Adrenal gland (tissue), 5 donors: ENCODE measurements around the gene LIF.

Source experiments
- CTCF ChIP-seq, 6 experiments: fragments of 450-650 bp in 4 of 6; fragments of 200-600 bp in 2 of 6; sonication (generic) in 1 of 6; IDR thresholded peaks; 1 replicate in 5 of 6; 2 replicates in 1 of 6; pipeline versions ENCODE4 v1.5.1 to v1.8.0; 2016 to 2021; ENCODE audit warnings: antibody characterized with exemption in 6 of 6, mild to moderate bottlenecking in 2 of 6, moderate library complexity in 1 of 6
- POLR2A ChIP-seq, 2 donors: fragments of 450-650 bp; IDR thresholded peaks; one replicate each; pipeline ENCODE4 v1.6.1; 2017; ENCODE audit warnings: antibody characterized with exemption in 2 of 2, mild to moderate bottlenecking in 2 of 2, moderate library complexity in 1 of 2
- donor health status: DM: no; HTN: no; CAD: no.

DNA sequence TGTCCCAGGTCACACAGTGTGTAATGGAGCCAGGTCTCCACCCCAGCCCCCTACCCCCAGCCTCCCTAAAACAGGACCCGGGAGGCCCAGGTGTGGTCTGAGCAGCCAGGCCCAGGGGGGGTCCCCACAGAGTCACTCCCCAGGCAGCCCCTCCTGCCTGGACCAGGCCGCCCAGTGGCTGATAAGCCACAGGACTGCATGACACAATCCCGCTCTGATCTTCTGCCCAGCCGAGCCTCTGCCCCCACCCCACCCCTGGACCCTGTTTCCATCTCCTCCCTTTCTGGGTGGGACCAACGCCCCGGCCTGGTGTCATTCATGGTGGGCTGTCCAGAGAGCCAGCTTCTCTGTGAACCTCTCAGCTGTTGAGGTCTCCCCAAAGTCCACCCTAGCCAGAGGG, 7.8 kb upstream of the LIF start:
- TF ChIP-seq CTCF (IDR thresholded peaks at IDR 0.05) (no peak), POLR2A (IDR thresholded peaks at IDR 0.05) (no peak)
